Skeletal muscle cell (primary cell): Measurements from ENCODE around the gene ITCH.
"Not testable (repeated sequence)": the region's sequence is repeated elsewhere in the genome, so short reads cannot be mapped to it uniquely, and the experiment has no call there.

Experiments
- DNase-seq: peaks from one replicate; pipeline ENCODE4 v3.0.0-alpha.2; 2010; ENCODE audit warnings: low read depth
- H3K4me3 ChIP-seq: 2 replicates; pipeline ENCODE4 v1.5.1; 2011; ENCODE audit warnings: low read depth, mild to moderate bottlenecking, control low read depth, low read length, moderate library complexity

Gene ITCH

GRCh38 chr20:34373445-34373844, 10.4 kb downstream of the ITCH start:
- no peak overlapping the region for H3K4me3 ChIP-seq
- DNase-seq: no peak

GRCh38 chr20:34374209-34374760, 11.2 kb downstream of the ITCH start:
- no peak for DNase-seq

GRCh38 chr20:34375977-34376430, 12.9 kb downstream of the ITCH start:
- DNase-seq: no peak
- H3K4me3 ChIP-seq: no peak overlapping the region

More at GRCh38 chr20:34374209-34374760, 11.2 kb downstream of the ITCH start:
- H3K4me3 ChIP-seq: no peak overlapping the region

- H3K4me3 ChIP-seq: no peak overlapping the region
- DNase-seq: no peak
Observed at GRCh38 chr20:34377072-34377847, 14.2 kb downstream of the ITCH start.

- DNase-seq: no peak
- no peak overlapping the region for H3K4me3 ChIP-seq
Observed at GRCh38 chr20:34382174-34382573, 19.1 kb downstream of the ITCH start.

- H3K4me3 ChIP-seq, DNase-seq: not testable (repeated sequence)
Observed at GRCh38 chr20:34382877-34383455, 19.9 kb downstream of the ITCH start.

- no peak overlapping the region for H3K4me3 ChIP-seq
- no peak for DNase-seq
Observed at GRCh38 chr20:34385464-34385863, 22.4 kb downstream of the ITCH start.

GRCh38 chr20:34388000-34388399, 24.9 kb downstream of the ITCH start:
- no peak overlapping the region for H3K4me3 ChIP-seq
- DNase-seq: no peak

GRCh38 chr20:34388678-34389077, 25.6 kb downstream of the ITCH start:
- no peak overlapping the region for H3K4me3 ChIP-seq
- no peak for DNase-seq

GRCh38 chr20:34389206-34389953, 26.3 kb downstream of the ITCH start:
- no peak overlapping the region for H3K4me3 ChIP-seq
- DNase-seq: no peak

GRCh38 chr20:34389954-34390555, 27.0 kb downstream of the ITCH start:
- no peak overlapping the region for H3K4me3 ChIP-seq
- no peak for DNase-seq

GRCh38 chr20:34396408-34396807, 33.3 kb downstream of the ITCH start:
- DNase-seq: no peak
- H3K4me3 ChIP-seq: no peak overlapping the region

- DNase-seq: no peak
Observed at GRCh38 chr20:34397096-34397495, 34.0 kb downstream of the ITCH start.

GRCh38 chr20:34400776-34401175, 37.7 kb downstream of the ITCH start:
- DNase-seq: peak; percentile 47
- H3K4me3 ChIP-seq: not testable (repeated sequence)

More at GRCh38 chr20:34397096-34397495, 34.0 kb downstream of the ITCH start:
- no peak overlapping the region for H3K4me3 ChIP-seq

- no peak overlapping the region for H3K4me3 ChIP-seq
- no peak for DNase-seq
Observed at GRCh38 chr20:34401741-34402455, 38.8 kb downstream of the ITCH start.

GRCh38 chr20:34402461-34402860, 39.4 kb downstream of the ITCH start:
- no peak for DNase-seq
- no peak overlapping the region for H3K4me3 ChIP-seq

GRCh38 chr20:34403063-34403827, 40.2 kb downstream of the ITCH start:
- no peak for DNase-seq
- no peak overlapping the region for H3K4me3 ChIP-seq

GRCh38 chr20:34403908-34404307, 40.8 kb downstream of the ITCH start:
- no peak for DNase-seq
- H3K4me3 ChIP-seq: no peak overlapping the region
